ENCODE measurements around the gene VASP. TPM values are rescaled to one million over a fixed set of nuclear protein-coding genes. Genes with fewer than 3 reads are reported as not detected.

VASP gene
- total and polyA plus RNA-seq, 2 donors (not counting 3 experiments of a cell fraction or from before 2014, with no cell fraction given) = 94.3 to 154 TPM

DNA sequence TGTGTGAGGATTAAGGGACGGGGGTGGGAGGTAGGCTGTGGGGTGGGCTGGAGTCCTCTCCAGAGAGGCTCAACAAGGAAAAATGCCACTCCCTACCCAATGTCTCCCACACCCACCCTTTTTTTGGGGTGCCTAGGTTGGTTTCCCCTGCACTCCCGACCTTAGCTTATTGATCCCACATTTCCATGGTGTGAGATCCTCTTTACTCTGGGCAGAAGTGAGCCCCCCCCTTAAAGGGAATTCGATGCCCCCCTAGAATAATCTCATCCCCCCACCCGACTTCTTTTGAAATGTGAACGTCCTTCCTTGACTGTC lies 34.0 kb upstream of the VASP start:
- Histone ChIP-seq H3K27me3 (ENCODE audit: control insufficient read depth in 2 of 2, insufficient read depth in 2 of 2, low read length in 2 of 2) (no peaks in the 10 kb centered on the region), H3K4me2 (ENCODE audit: insufficient read depth, low read length) (no peak overlapping the region), H4K20me1 (replicated peaks; ENCODE audit: control insufficient read depth, extremely low read depth, insufficient read depth, low read length) (no peaks in the 10 kb centered on the region), H3K9me3 (replicated peaks; ENCODE audit: control insufficient read depth, insufficient read depth, low read length) (no peaks in the 10 kb centered on the region), H3K27ac (ENCODE audit: insufficient read depth, low read depth, low read length) (no peak overlapping the region), H2AFZ (ENCODE audit: low read depth, low read length) (no peak overlapping the region), H3K9ac (replicated peaks; ENCODE audit: extremely low read depth, insufficient read depth, low read length) (no peak overlapping the region), H3K79me2 (ENCODE audit: control insufficient read depth, insufficient read depth, low read length) (no peaks in the 10 kb centered on the region), H3K4me1 (ENCODE audit: control insufficient read depth, extremely low read depth, insufficient read depth, low read length) (peaks cover 12% of the 10 kb centered on the region), H3K4me3 (replicated peaks in 1 of 3; ENCODE audit: insufficient read depth in 1 of 3, low read depth in 1 of 3, low read length in 3 of 3) (no peak overlapping the region), H3K36me3 (ENCODE audit: control insufficient read depth in 2 of 2, extremely low read depth in 1 of 2, insufficient read depth in 2 of 2, low read length in 2 of 2) (no peaks in the 10 kb centered on the region), H3K9me1 (replicated peaks; ENCODE audit: control insufficient read depth, extremely low read depth, insufficient read depth, low read length) (no peaks in the 10 kb centered on the region)
- no peak for FAIRE-seq
- no peak for DNase-seq (ENCODE audit: low read depth, low spot score)
- no TSS peak for BruUV-seq (replicated peaks)
- TF ChIP-seq, protein P1, sequence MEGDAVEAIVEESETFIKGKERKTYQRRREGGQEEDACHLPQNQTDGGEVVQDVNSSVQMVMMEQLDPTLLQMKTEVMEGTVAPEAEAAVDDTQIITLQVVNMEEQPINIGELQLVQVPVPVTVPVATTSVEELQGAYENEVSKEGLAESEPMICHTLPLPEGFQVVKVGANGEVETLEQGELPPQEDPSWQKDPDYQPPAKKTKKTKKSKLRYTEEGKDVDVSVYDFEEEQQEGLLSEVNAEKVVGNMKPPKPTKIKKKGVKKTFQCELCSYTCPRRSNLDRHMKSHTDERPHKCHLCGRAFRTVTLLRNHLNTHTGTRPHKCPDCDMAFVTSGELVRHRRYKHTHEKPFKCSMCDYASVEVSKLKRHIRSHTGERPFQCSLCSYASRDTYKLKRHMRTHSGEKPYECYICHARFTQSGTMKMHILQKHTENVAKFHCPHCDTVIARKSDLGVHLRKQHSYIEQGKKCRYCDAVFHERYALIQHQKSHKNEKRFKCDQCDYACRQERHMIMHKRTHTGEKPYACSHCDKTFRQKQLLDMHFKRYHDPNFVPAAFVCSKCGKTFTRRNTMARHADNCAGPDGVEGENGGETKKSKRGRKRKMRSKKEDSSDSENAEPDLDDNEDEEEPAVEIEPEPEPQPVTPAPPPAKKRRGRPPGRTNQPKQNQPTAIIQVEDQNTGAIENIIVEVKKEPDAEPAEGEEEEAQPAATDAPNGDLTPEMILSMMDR (IDR thresholded peaks at IDR 0.05; ENCODE audit: extremely low read depth in 1 of 2, insufficient read depth in 1 of 2, low read depth in 1 of 2, low read length in 2 of 2) = no peak
- no peak for TF ChIP-seq POLR2AphosphoS5 (IDR thresholded peaks at IDR 0.05; ENCODE audit: insufficient read depth, low read depth, low read length)
- no peak for TF ChIP-seq FOS (IDR thresholded peaks at IDR 0.05; ENCODE audit: borderline replicate concordance, insufficient read depth, low read length)
- TF ChIP-seq, protein P2, sequence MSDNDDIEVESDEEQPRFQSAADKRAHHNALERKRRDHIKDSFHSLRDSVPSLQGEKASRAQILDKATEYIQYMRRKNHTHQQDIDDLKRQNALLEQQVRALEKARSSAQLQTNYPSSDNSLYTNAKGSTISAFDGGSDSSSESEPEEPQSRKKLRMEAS (IDR thresholded peaks at IDR 0.05; ENCODE audit: insufficient read depth, insufficient read length) = no peak
- no peak for TF ChIP-seq GATA2 (IDR thresholded peaks at IDR 0.05; ENCODE audit: insufficient read depth, insufficient read length, low read depth, low read length)
- no peak for TF ChIP-seq EZH2 (IDR thresholded peaks at IDR 0.05; ENCODE audit: borderline replicate concordance, low read depth, low read length, severe bottlenecking)
- TF ChIP-seq MYC (IDR thresholded peaks at IDR 0.05; ENCODE audit: low read depth, low read length) = no peak
- no peak for TF ChIP-seq JUN (IDR thresholded peaks at IDR 0.05; ENCODE audit: borderline replicate concordance, insufficient read depth, insufficient read length, low read depth)
- no peak for TF ChIP-seq POLR2A (IDR thresholded peaks at IDR 0.05; ENCODE audit: low read depth, low read length)
- dilution Hi-C loops (cut with MboI; ENCODE audit: extremely low pct_ligation_motif_present, low sequenced_read_pairs) = no loop called here
- ChIA-PET CTCF (interaction anchor here (3.0 kb wide), 1 partner anchor 34 kb away, joined by 20 read pairs; no protein-coding TSS in a partner anchor), POLR2A (interaction anchor here (0.6 kb wide), 1 partner anchor 69 kb away, joined by 4 read pairs; the partner anchor contains the start of gene PPP1R13L)
- intact Hi-C loops (cut with micrococcal nuclease) = no loop called here
